HepG2 (cell line): ENCODE data around the gene SNRNP35. TPM values are rescaled to one million over a fixed set of nuclear protein-coding genes. Genes with fewer than 3 reads are reported as not detected.
A peak's percentile ranks its signal among the peaks of the same experiment; 100 is the strongest.

Experiments
- ATAC-seq: fragments of 200-7000 bp; cut with Tn5 transposase; 3 replicates; pipeline ENCODE4 v1.9.1; 2020; ENCODE audit warnings: mild to moderate bottlenecking, moderate library complexity
- BruUV-seq: library from RNA; stranded (reverse); fragments of 400-500 nt; replicated peaks from 2 replicates; lab custom pipeline; 2021; lab: Mats Ljungman, UMichigan
- CTCF ChIA-PET: fragments of 300-600 bp; formaldehyde crosslinking; extraction: SDS; loops from one replicate; lab custom pipeline; 2021; ENCODE audit warnings: low total read pairs, inconsistent platforms, low intra/inter-chr PET ratio; lab: Yijun Ruan, JAX
- POLR2A ChIA-PET: fragments of 350-600 bp; sonication (Branson Sonifier 250); formaldehyde crosslinking; loops from one replicate; lab custom pipeline; 2020; ENCODE audit warnings: antibody characterized with exemption, inconsistent platforms; lab: Yijun Ruan, JAX
- DNase-seq: peaks from one replicate; pipeline ENCODE4 v3.0.0-alpha.2; 2015; ENCODE audit warnings: low spot score
- FAIRE-seq: peaks from 3 replicates; lab custom pipeline; 2011; peaks lifted over from hg19 to GRCh38; lab: Jason Lieb, UNC
- H2AFZ ChIP-seq: one replicate; pipeline ENCODE4 v1.6.1; 2011; ENCODE audit warnings: low read length, inconsistent platforms
- H3K27ac ChIP-seq: fragments of 300-600 bp; 3 replicates; pipeline ENCODE4 v1.8.0; 2011; ENCODE audit warnings: mixed run types, mild to moderate bottlenecking, mixed read lengths, low read length, inconsistent platforms; ENCODE audit not compliant: insufficient read depth; ENCODE audit errors: extremely low read length
- H3K27me3 ChIP-seq, 2 experiments: fragments of 200-600 bp in 1 of 2; 2 replicates in 1 of 2; 3 replicates in 1 of 2; pipeline versions ENCODE4 v1.6.0 to v1.8.0; 2011; ENCODE audit warnings: low read length in 2 of 2, mild to moderate bottlenecking in 2 of 2, moderate library complexity in 2 of 2, inconsistent platforms in 1 of 2; ENCODE audit not compliant: insufficient read depth in 2 of 2, control insufficient read depth in 1 of 2
- H3K36me3 ChIP-seq, 2 experiments: fragments of 200-600 bp in 1 of 2; replicated peaks in 1 of 2; 2 replicates in 1 of 2; 3 replicates in 1 of 2; pipeline versions ENCODE4 v1.5.1 to v1.8.0; 2011; ENCODE audit warnings: low read length in 2 of 2, inconsistent platforms in 1 of 2; ENCODE audit not compliant: insufficient read depth in 2 of 2, control insufficient read depth in 1 of 2
- H3K4me1 ChIP-seq: 2 replicates; pipeline ENCODE4 v1.5.1; 2012; ENCODE audit warnings: low read length, inconsistent platforms; ENCODE audit not compliant: insufficient read depth
- H3K4me2 ChIP-seq: 2 replicates; pipeline ENCODE4 v1.6.0; 2011; ENCODE audit warnings: low read depth, low read length, inconsistent platforms
- H3K4me3 ChIP-seq, 3 experiments: fragments of 200-600 bp in 1 of 3; sonication (generic), shearing (Covaris generic) in 1 of 3; replicated peaks in 1 of 3; 2 replicates each; pipeline ENCODE4 v1.5.1; 2011 to 2016; ENCODE audit warnings: low read length in 3 of 3, inconsistent platforms in 2 of 3, low read depth in 2 of 3, mild to moderate bottlenecking in 2 of 3, control low read depth in 1 of 3, mixed read lengths in 1 of 3; ENCODE audit not compliant: insufficient read depth in 1 of 3
- H3K79me2 ChIP-seq: one replicate; pipeline ENCODE4 v1.6.1; 2011; ENCODE audit warnings: low read length, inconsistent platforms; ENCODE audit not compliant: insufficient read depth
- H3K9ac ChIP-seq: 2 replicates; pipeline ENCODE4 v1.6.0; 2011; ENCODE audit warnings: mild to moderate bottlenecking, low read depth, low read length, inconsistent platforms; ENCODE audit not compliant: insufficient read depth
- H3K9me3 ChIP-seq: 2 replicates; pipeline ENCODE4 v1.5.1; 2012; ENCODE audit warnings: mild to moderate bottlenecking, low read length
- H4K20me1 ChIP-seq: 2 replicates; pipeline ENCODE4 v1.6.0; 2011; ENCODE audit warnings: inconsistent platforms, mild to moderate bottlenecking, low read length, moderate library complexity; ENCODE audit not compliant: insufficient read depth
- ARID2 ChIP-seq: sonication (generic); formaldehyde crosslinking; IDR thresholded peaks from 2 replicates; pipeline ENCODE4 v1.8.1; 2022; ENCODE audit warnings: mild to moderate bottlenecking, missing genetic modification reagents, borderline replicate concordance
- ARID3A ChIP-seq: IDR thresholded peaks from 2 replicates; pipeline ENCODE4 v1.6.1; 2012; ENCODE audit warnings: low read depth, low read length, improper control_type of control experiment
- CEBPB ChIP-seq: IDR thresholded peaks from 2 replicates; pipeline ENCODE4 v1.6.1; 2011; ENCODE audit warnings: low read depth, low read length, improper control_type of control experiment, borderline replicate concordance
- CHCHD3 ChIP-seq: sonication (generic); formaldehyde crosslinking; IDR thresholded peaks from 2 replicates; pipeline ENCODE4 v1.8.0; 2022; ENCODE audit warnings: mild to moderate bottlenecking, missing genetic modification reagents, moderate library complexity
- ELF4 ChIP-seq: sonication (generic); formaldehyde crosslinking; IDR thresholded peaks from 2 replicates; pipeline ENCODE4 v1.5.0; 2020; ENCODE audit warnings: missing genetic modification reagents, mild to moderate bottlenecking, moderate library complexity, borderline replicate concordance
- EP300 ChIP-seq, 3 experiments: sonication (generic) in 1 of 3; formaldehyde crosslinking in 1 of 3; IDR thresholded peaks; 2 replicates each; pipeline versions ENCODE4 v1.5.1 to v1.6.1; 2011 to 2020; ENCODE audit warnings: low read depth in 2 of 3, low read length in 2 of 3, borderline replicate concordance in 1 of 3, improper control_type of control experiment in 1 of 3, mild to moderate bottlenecking in 1 of 3, missing genetic modification reagents in 1 of 3, moderate library complexity in 1 of 3
- FOSL2 ChIP-seq: sonication (generic); formaldehyde crosslinking; IDR thresholded peaks from 2 replicates; pipeline ENCODE4 v1.4.0; 2020; ENCODE audit warnings: missing genetic modification reagents
- FOXA1 ChIP-seq, 2 experiments: fragments of 450-650 bp in 1 of 2; sonication (generic) in 1 of 2; formaldehyde crosslinking in 1 of 2; IDR thresholded peaks; 2 replicates each; pipeline versions ENCODE4 v1.4.0 to v1.6.1; 2016 to 2020; ENCODE audit warnings: missing genetic modification reagents in 1 of 2
- FOXA3 ChIP-seq: IDR thresholded peaks from 2 replicates; pipeline ENCODE4 v1.6.1; 2016; ENCODE audit warnings: missing genetic modification reagents, missing compliant biosample characterization
- GATAD2A ChIP-seq: IDR thresholded peaks from 2 replicates; pipeline ENCODE4 v1.6.1; 2016
- RELA ChIP-seq: sonication (generic); formaldehyde crosslinking; IDR thresholded peaks from 2 replicates; pipeline ENCODE4 v1.4.0; 2020; ENCODE audit warnings: missing genetic modification reagents
- SIX4 ChIP-seq: sonication (generic); formaldehyde crosslinking; IDR thresholded peaks from 2 replicates; pipeline ENCODE4 v1.4.0; 2020; ENCODE audit warnings: missing genetic modification reagents
- TCF7 ChIP-seq: sonication (generic); IDR thresholded peaks from 2 replicates; pipeline ENCODE4 v1.6.1; 2016; ENCODE audit warnings: antibody characterized with exemption, low read depth
- TCF7L2 ChIP-seq: IDR thresholded peaks from 2 replicates; pipeline ENCODE4 v1.6.1; 2011; ENCODE audit warnings: mild to moderate bottlenecking, low read depth, low read length, moderate library complexity
- ZC3H4 ChIP-seq: sonication (generic); formaldehyde crosslinking; IDR thresholded peaks from 2 replicates; pipeline ENCODE4 v1.4.0; 2020; ENCODE audit warnings: missing genetic modification reagents, borderline replicate concordance
- ZMYM3 ChIP-seq: sonication (generic); formaldehyde crosslinking; IDR thresholded peaks from 2 replicates; pipeline ENCODE4 v1.5.1; 2020; ENCODE audit warnings: mild to moderate bottlenecking, missing genetic modification reagents
- ZNF280D ChIP-seq: sonication (generic); formaldehyde crosslinking; IDR thresholded peaks from 2 replicates; pipeline ENCODE4 v1.5.1; 2020; ENCODE audit warnings: mild to moderate bottlenecking, missing genetic modification reagents
- ZNF460 ChIP-seq: sonication (generic); formaldehyde crosslinking; IDR thresholded peaks from 2 replicates; pipeline ENCODE4 v1.5.1; 2020; ENCODE audit warnings: missing genetic modification reagents, mild to moderate bottlenecking, borderline replicate concordance
- WGBS: methylation state at CpG from one replicate; pipeline ENCODE4 v1.1.6; 2017; ENCODE audit warnings: low lambda C conversion rate; 5-methylcytosine and 5-hydroxymethylcytosine counted together
- in situ Hi-C: cut with HindIII; loops from 2 replicates; pipeline ENCODE4 v1.10.0; 2017; ENCODE audit warnings: low pct_unique_long_range_greater_than_20kb; ENCODE audit not compliant: extremely low pct_ligation_motif_present
- intact Hi-C: fragments of 100-400 bp; cut with micrococcal nuclease; formaldehyde crosslinking; loops from one replicate; pipeline ENCODE4 v1.10.0; 2022; ENCODE audit not compliant: unreplicated experiment
- polyA plus RNA-seq, 8 experiments: library from polyadenylated mRNA; depleted of rRNA in 3 of 8; stranded (reverse) in 7 of 8; unstranded in 1 of 8; fragments of >200 nt; fragmentation: Illumina TruSeq in 4 of 8; extraction: Trizol in 4 of 8; gene quantifications; 2 replicates each; pipeline versions ENCODE4 v1.2.1 to v1.2.3, GENCODE V29; 2011 to 2016; ENCODE audit warnings: low read depth in 4 of 8, missing spikeins in 1 of 8, mixed read lengths in 1 of 8; ENCODE audit not compliant: insufficient read depth in 1 of 8
- total RNA-seq, 5 experiments: library from RNA; depleted of rRNA; stranded (reverse); fragments of >200 nt; fragmentation: Illumina TruSeq; extraction: Trizol; gene quantifications; 2 replicates each; pipeline ENCODE4 v1.2.3, GENCODE V29; 2016; ENCODE audit warnings: low read depth in 1 of 5

SNRNP35 gene
- total and polyA plus RNA-seq, 2 of the 13 experiments (the other 11 are each of a cell fraction or from before 2014, with no cell fraction given): 11.3 to 22.6 TPM

GRCh38 chr12:123444092-123445026, 13.6 kb upstream of the SNRNP35 start:
- Histone ChIP-seq H3K27me3 (no peaks in the 10 kb centered on the region), H3K36me3 (no peaks in the 10 kb centered on the region), H3K4me1 (peaks cover 53% of the 10 kb centered on the region), H3K79me2 (no peaks in the 10 kb centered on the region), H3K9me3 (no peaks in the 10 kb centered on the region), H2AFZ (no peak overlapping the region), H3K4me3 (no peak overlapping the region), H3K27ac (no peak overlapping the region), H4K20me1 (no peaks in the 10 kb centered on the region), H3K4me2 (no peak overlapping the region), H3K9ac (no peak overlapping the region)
- DNase-seq (peak; percentile 78), ATAC-seq (peak; percentile 27), FAIRE-seq (no peak)
- ChIA-PET CTCF (no interaction called here), POLR2A (no interaction called here)
- 22% methylated on average over 8 of the region's 8 CpGs for WGBS
- TF ChIP-seq ZC3H4 (CRISPR knock-in tag) (no peak), ARID2 (no peak), EP300 (IDR thresholded peaks at IDR 0.05; ENCODE audit: low read depth in 2 of 2, low read length in 2 of 2) (peak in 1 of 2 experiments; percentile 10; a peak in 1 of 4 replicates), EP300 (CRISPR knock-in tag; IDR thresholded peaks at IDR 0.05; ENCODE audit: borderline replicate concordance) (no peak), ARID3A (peak; percentile 78), ELF4 (CRISPR knock-in tag) (no peak), SIX4 (no peak), TCF7 (peak; percentile 50; the same call in 1 of the 2 replicates), CEBPB (peak; percentile 78; the same call in 1 of the 2 replicates), GATAD2A (CRISPR knock-in tag) (peak; percentile 18; the same call in 1 of the 2 replicates), CHCHD3 (CRISPR knock-in tag) (no peak), ZNF460 (CRISPR knock-in tag) (peak; percentile 79), FOSL2 (CRISPR knock-in tag) (peak; percentile 70), ZNF280D (CRISPR knock-in tag) (peak; percentile 26; the same call in 1 of the 2 replicates), FOXA1 (IDR thresholded peaks at IDR 0.05) (no peak), FOXA1 (CRISPR knock-in tag; IDR thresholded peaks at IDR 0.05) (no peak), FOXA3 (CRISPR knock-in tag) (0 out of 2 replicates have a peak, but pooled peaks have one; percentile 7), TCF7L2 (peak; percentile 23; the same call in 1 of the 2 replicates), RELA (CRISPR knock-in tag) (no peak), ZMYM3 (CRISPR knock-in tag) (0 out of 2 replicates have a peak, but pooled peaks have one; percentile 32)
- in situ Hi-C loops: no loop called here
- BruUV-seq: no TSS peak
- intact Hi-C loops: no loop called here
